ENCODE results near the gene CCL1. TPM values are rescaled to one million over a fixed set of nuclear protein-coding genes. Genes with fewer than 3 reads are reported as not detected.

Gene CCL1
- total and polyA plus RNA-seq, 4 donors = not detected

DNA sequence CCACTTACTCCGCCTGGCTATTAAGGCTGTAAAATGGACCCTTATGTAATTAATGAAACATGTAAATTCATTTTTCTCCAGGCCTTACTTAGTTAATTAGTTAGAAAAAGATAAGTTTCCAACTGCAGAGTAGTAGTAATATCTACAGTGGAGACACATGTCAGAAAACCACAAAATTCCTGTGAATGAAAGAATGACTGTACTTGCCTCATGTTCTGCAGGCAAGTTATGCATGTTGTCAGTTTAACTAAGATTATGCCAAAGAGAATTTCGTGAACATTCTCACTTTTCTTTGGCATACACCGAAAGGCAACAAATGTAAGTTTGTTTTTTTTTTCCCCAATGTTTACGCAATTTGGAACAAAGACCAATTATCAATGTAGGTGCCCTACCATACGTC, 16.8 kb upstream of the CCL1 start:
- TF ChIP-seq YY1 (IDR thresholded peaks at IDR 0.05) (no peak), NR2F2 (IDR thresholded peaks at IDR 0.05) (no peak), JUND (IDR thresholded peaks at IDR 0.05) (no peak), FOXA1 (IDR thresholded peaks at IDR 0.05) (no peak), HNF4G (IDR thresholded peaks at IDR 0.05) (no peak), EGR1 (IDR thresholded peaks at IDR 0.05; ENCODE audit: low read depth in 2 of 2) (no peak)
- Histone ChIP-seq H3K4me3 (ENCODE audit: low read depth in 1 of 3, low read length in 3 of 3) (no peak overlapping the region), H3K27ac (ENCODE audit: low read depth in 1 of 2, low read length in 2 of 2) (no peak overlapping the region), H3K9me3 (ENCODE audit: control insufficient read depth in 4 of 4, low read length in 3 of 4) (no peaks in the 10 kb centered on the region), H3K9ac (ENCODE audit: low read depth in 1 of 2, low read length in 2 of 2) (no peak overlapping the region), H3K4me1 (ENCODE audit: control insufficient read depth in 4 of 4, insufficient read depth in 4 of 4, low read length in 3 of 4) (peaks cover 0 to 3% (median 1%) of the 10 kb centered on the region in 4 donors), H3K36me3 (ENCODE audit: control insufficient read depth in 4 of 4, insufficient read depth in 3 of 4, low read depth in 1 of 4, low read length in 3 of 4) (no peaks in the 10 kb centered on the region), H3K27me3 (ENCODE audit: control insufficient read depth in 4 of 4, insufficient read depth in 4 of 4, low read length in 3 of 4) (peaks cover 0 to 3% (median 0%) of the 10 kb centered on the region in 4 donors)
- WGBS = 75% methylated on average over 5 of the region's 5 CpGs
- DNase-seq (ENCODE audit: low spot score) = no peak

DNA sequence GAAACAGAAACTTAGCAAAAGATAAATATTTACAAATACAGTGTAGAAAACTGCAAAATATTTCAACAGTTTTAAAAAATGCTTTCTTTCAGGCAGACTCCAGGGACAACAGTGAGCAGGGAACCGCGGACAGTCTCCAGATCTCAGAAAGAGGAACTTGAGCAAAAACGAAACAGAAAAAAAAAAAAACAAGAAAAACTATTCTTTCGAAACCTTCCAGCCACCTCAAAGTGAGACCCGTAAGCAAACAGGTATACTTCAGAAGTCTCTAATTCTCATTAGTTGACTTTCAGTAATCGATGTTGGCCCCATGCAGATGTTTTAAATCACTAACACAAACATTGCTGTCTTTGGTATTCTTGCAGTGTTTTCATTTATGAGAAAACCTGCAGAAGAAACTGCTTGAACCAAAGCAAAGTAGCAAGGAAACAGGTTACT, 15.7 kb upstream of the CCL1 start:
- Histone ChIP-seq H3K27ac (ENCODE audit: low read depth in 1 of 2, low read length in 2 of 2) (no peak overlapping the region), H3K27me3 (ENCODE audit: control insufficient read depth in 4 of 4, insufficient read depth in 4 of 4, low read length in 3 of 4) (peaks cover 0 to 3% (median 0%) of the 10 kb centered on the region in 4 donors), H3K9ac (ENCODE audit: low read depth in 1 of 2, low read length in 2 of 2) (no peak overlapping the region), H3K4me1 (ENCODE audit: control insufficient read depth in 4 of 4, insufficient read depth in 4 of 4, low read length in 3 of 4) (peaks cover 0 to 3% (median 1%) of the 10 kb centered on the region in 4 donors), H3K36me3 (ENCODE audit: control insufficient read depth in 4 of 4, insufficient read depth in 3 of 4, low read depth in 1 of 4, low read length in 3 of 4) (no peaks in the 10 kb centered on the region), H3K9me3 (ENCODE audit: control insufficient read depth in 4 of 4, low read length in 3 of 4) (no peaks in the 10 kb centered on the region), H3K4me3 (ENCODE audit: low read depth in 1 of 3, low read length in 3 of 3) (no peak overlapping the region)
- no peak for TF ChIP-seq REST (IDR thresholded peaks at IDR 0.05)
- no peak for TF ChIP-seq RXRA (IDR thresholded peaks at IDR 0.05)
- TF ChIP-seq FOXA2 (IDR thresholded peaks at IDR 0.05) = no peak
- TF ChIP-seq CTCF (IDR thresholded peaks at IDR 0.05; ENCODE audit: low read depth, low read length, missing input control) = no peak
- no peak for TF ChIP-seq YY1 (IDR thresholded peaks at IDR 0.05)
- TF ChIP-seq EGR1 (IDR thresholded peaks at IDR 0.05; ENCODE audit: low read depth in 2 of 2) = no peak
- TF ChIP-seq GABPA (IDR thresholded peaks at IDR 0.05 in 1 of 2, conservative IDR thresholded peaks at IDR 0.05 in 1 of 2) = no peak
- WGBS = 17% methylated on average over 6 of the region's 6 CpGs
- no peak for DNase-seq (ENCODE audit: low spot score)

DNA sequence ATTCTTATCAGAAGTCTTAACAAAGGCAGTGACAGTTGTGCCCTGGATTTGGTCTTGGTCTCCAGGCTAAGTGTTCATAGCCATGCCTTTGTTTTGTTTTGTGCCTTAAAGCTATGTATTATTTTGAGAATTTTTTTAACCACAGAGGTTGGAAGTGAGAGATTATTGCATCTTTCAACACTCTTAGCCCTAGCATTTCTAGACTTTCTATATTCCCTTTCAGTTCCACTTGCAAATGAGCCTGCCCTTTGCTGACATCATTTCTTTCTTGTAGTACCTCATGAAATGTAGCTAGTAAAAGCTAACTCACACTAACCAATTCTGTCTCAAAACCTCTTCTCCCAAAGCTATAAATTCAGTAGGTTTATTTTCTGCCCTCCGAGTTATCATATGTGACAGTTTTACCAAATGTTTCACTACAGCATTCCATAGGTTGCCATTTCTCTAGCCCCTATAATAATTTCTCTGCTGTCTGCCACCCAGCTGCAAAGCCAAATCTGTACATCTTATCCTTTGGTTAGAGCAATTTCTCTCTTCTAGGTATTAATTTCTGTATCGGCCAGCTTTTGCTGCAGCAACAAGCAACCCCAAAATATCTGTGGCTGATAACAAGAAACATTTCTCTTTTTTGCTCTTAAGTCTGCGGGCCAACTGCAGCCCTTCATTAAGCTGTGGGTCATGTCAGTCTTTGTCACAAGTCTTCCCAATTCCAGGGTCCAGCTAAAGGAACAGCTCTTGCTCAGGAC, 14.2 kb upstream of the CCL1 start:
- H3K4me1 ChIP-seq (ENCODE audit: control insufficient read depth in 4 of 4, insufficient read depth in 4 of 4, low read length in 3 of 4) = peaks cover 0 to 3% (median 1%) of the 10 kb centered on the region in 4 donors
- no peak overlapping the region for H3K9ac ChIP-seq (ENCODE audit: low read depth in 1 of 2, low read length in 2 of 2)
- H3K27ac ChIP-seq (ENCODE audit: low read depth in 1 of 2, low read length in 2 of 2) = no peak overlapping the region
- TF ChIP-seq GABPA (IDR thresholded peaks at IDR 0.05 in 1 of 2, conservative IDR thresholded peaks at IDR 0.05 in 1 of 2) (no peak), ZBTB33 (IDR thresholded peaks at IDR 0.05) (no peak), EGR1 (IDR thresholded peaks at IDR 0.05; ENCODE audit: low read depth in 2 of 2) (no peak), HNF4A (conservative IDR thresholded peaks at IDR 0.05) (no peak), SP1 (IDR thresholded peaks at IDR 0.05) (no peak), TAF1 (conservative IDR thresholded peaks at IDR 0.05) (no peak), RXRA (IDR thresholded peaks at IDR 0.05) (no peak), FOXA1 (IDR thresholded peaks at IDR 0.05) (no peak), RAD21 (IDR thresholded peaks at IDR 0.05) (no peak), FOXA2 (IDR thresholded peaks at IDR 0.05) (no peak), JUND (IDR thresholded peaks at IDR 0.05) (no peak), NR2F2 (IDR thresholded peaks at IDR 0.05) (no peak), YY1 (IDR thresholded peaks at IDR 0.05) (no peak)
- TF ChIP-seq, protein P1, sequence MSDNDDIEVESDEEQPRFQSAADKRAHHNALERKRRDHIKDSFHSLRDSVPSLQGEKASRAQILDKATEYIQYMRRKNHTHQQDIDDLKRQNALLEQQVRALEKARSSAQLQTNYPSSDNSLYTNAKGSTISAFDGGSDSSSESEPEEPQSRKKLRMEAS (IDR thresholded peaks at IDR 0.05) = no peak
- no peaks in the 10 kb centered on the region for H3K9me3 ChIP-seq (ENCODE audit: control insufficient read depth in 4 of 4, low read length in 3 of 4)
- WGBS = 90% methylated on average over 3 of the region's 3 CpGs
- H3K27me3 ChIP-seq (ENCODE audit: control insufficient read depth in 4 of 4, insufficient read depth in 4 of 4, low read length in 3 of 4) = peaks cover 0 to 3% (median 0%) of the 10 kb centered on the region in 4 donors
- no peaks in the 10 kb centered on the region for H3K36me3 ChIP-seq (ENCODE audit: control insufficient read depth in 4 of 4, insufficient read depth in 3 of 4, low read depth in 1 of 4, low read length in 3 of 4)
- H3K4me3 ChIP-seq (ENCODE audit: low read depth in 1 of 3, low read length in 3 of 3) = no peak overlapping the region
- DNase-seq (ENCODE audit: low spot score) = no peak
